GM20431 (cell line): ENCODE results near the gene RPP38.

Source experiments
- in situ Hi-C: fragments of 300-500 bp; cut with MseI, MboI; formaldehyde crosslinking; loops from one replicate; pipeline ENCODE4 v1.15.0; 2020; ENCODE audit warnings: low sequenced_read_pairs; ENCODE audit not compliant: unreplicated experiment

RPP38 gene

DNA sequence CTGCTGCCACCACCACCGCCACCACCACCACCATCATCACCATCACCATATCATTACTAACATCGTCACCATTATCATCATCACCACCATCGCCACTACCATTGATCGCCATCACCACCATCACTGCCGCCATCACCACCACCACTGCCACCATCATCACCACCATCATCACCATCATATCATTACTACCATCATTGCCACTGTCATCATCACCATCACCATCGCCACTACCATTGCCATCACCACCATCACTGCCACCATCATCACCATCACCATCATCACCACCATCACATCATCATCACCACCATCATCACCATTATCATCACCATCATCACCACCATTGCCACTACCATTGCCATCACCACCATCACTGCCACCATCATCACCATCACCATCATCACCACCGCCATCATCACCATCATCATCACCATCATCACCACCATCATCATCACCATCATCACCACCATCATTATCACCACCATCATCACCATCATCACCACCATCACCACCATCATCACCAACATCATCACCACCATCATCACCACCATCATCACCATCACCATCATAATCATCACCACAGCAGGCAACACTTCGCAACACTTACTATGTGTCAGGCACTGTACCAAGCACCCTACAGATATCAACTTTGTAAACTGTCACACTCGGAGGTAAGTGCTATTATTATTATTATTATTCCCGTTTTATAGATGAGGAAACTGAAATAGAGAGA is 52.1 kb downstream of the RPP38 start:
- in situ Hi-C loops: no loop called here

DNA sequence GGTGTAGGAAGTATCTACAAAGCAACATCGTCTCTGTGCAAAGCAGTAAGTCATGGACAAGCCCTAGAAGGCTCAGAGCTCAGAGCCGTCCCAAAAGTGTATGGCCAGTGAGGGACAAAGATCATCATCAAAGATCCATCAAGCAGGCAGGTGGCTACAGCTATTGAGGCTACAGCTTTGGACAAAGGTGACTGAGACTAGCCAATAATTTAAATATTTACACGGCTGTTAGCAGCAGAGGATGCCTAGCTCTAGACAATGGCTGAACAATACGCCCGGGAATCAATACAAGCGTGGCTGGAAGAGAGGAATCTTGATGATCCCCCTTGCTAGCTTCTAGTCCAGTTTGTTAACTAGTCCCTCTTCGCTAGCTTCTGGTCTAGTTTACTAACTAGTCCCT is 53.4 kb downstream of the RPP38 start:
- in situ Hi-C loops: no loop called here

DNA sequence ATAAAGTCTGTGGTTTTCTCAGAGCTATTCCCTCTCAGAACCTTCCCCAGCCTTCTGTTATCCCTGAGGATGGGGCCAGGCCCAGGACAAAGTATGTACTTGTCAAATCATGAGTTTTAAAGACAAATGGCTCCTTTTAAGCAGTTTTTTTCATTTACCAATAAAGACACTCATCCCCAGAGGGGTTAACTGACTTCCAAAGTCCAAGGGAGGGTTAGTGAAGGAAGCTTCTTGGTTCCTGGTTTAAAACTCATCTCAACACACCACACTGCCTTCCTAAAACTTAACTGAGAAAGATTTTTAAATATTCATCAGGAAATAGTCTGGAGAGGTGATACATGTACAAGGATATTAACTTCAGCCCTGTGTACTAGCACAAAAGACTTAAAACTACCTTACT is 55.4 kb downstream of the RPP38 start:
- in situ Hi-C loops: no loop called here
